BLaER1 treated with 17β-estradiol and CSF1 and Interleukin-3, amounts not matched to agents 10 nM and 100 nM (cell line): ENCODE measurements around the gene BSND.

Experiments used
- H3K27ac ChIP-seq, 11 experiments: shearing (Covaris generic); formaldehyde crosslinking; 2 replicates each; pipeline ENCODE4 v1.8.1; 2022
- H3K27me3 ChIP-seq, 11 experiments: shearing (Covaris generic); formaldehyde crosslinking; 2 replicates each; pipeline ENCODE4 v1.8.1; 2022
- H3K36me3 ChIP-seq, 11 experiments: shearing (Covaris generic); formaldehyde crosslinking; 2 replicates each; pipeline ENCODE4 v1.8.1; 2022
- H3K4me1 ChIP-seq, 10 experiments: shearing (Covaris generic); formaldehyde crosslinking; 2 replicates each; pipeline ENCODE4 v1.8.1; 2022
- H3K4me2 ChIP-seq, 11 experiments: shearing (Covaris generic); formaldehyde crosslinking; 2 replicates each; pipeline ENCODE4 v1.8.1; 2022
- H3K4me3 ChIP-seq, 10 experiments: shearing (Covaris generic); formaldehyde crosslinking; 2 replicates each; pipeline ENCODE4 v1.8.1; 2022
- H3K9ac ChIP-seq, 11 experiments: shearing (Covaris generic); formaldehyde crosslinking; 2 replicates each; pipeline ENCODE4 v1.8.1; 2022
- H3K9me3 ChIP-seq, 11 experiments: shearing (Covaris generic); formaldehyde crosslinking; replicated peaks in 1 of 11; 2 replicates each; pipeline ENCODE4 v1.8.1; 2022
- H4K20me1 ChIP-seq, 11 experiments: shearing (Covaris generic); formaldehyde crosslinking; 2 replicates each; pipeline ENCODE4 v1.8.1; 2022
- Cebpa-rat ChIP-seq, 11 experiments: shearing (Covaris generic); IDR thresholded peaks; 2 replicates each; pipeline ENCODE4 v1.8.1; 2022

The BSND gene

DNA sequence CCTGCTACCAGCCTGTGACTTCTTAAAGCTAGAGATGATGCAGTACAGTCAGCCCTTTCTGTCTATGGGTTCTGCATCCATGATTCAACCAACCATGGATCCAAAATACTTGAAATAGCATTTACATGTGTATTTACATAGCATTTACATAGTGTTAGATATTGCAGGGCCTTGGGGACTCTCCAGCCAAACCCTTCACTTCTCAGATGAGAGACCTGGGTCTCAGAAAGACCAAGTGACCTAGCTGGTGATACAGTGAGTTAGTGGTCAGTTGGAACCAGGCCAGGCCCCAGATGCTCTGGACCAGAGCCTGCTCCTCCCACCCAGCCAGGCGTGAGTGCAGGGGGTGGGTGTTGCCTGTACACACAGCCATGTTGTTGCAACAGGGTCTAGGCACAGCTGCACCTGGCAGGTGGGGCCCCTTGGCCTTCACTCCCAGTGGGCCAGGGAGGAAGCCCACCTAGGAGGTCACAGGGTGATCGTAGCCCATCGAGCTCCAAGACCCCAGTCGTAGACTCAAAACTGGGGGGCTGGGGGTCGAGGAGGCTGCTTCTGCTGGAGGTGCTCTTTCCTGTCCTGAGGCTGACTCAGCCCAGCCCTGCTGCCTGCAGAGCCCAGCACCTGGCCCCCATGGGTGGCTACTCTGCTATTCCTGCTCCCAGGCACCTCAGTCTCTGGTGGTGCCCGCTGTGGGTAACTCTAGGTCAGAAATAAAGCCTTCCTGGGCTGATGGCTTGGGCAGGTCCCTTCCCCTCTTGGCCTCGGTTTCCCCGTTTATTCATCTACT lies 10.6 kb upstream of the BSND start:
- no peaks in the 10 kb centered on the region for H3K4me1 ChIP-seq
- H3K9ac ChIP-seq = no peak overlapping the region
- no peaks in the 10 kb centered on the region for H3K9me3 ChIP-seq
- no peak overlapping the region for H3K4me2 ChIP-seq
- no peak overlapping the region for H3K27ac ChIP-seq
- no peak for TF ChIP-seq Cebpa-rat (IDR thresholded peaks at IDR 0.05)
- H3K4me3 ChIP-seq = no peak overlapping the region
- H4K20me1 ChIP-seq = no peaks in the 10 kb centered on the region
- no peaks in the 10 kb centered on the region for H3K27me3 ChIP-seq
- no peaks in the 10 kb centered on the region for H3K36me3 ChIP-seq

DNA sequence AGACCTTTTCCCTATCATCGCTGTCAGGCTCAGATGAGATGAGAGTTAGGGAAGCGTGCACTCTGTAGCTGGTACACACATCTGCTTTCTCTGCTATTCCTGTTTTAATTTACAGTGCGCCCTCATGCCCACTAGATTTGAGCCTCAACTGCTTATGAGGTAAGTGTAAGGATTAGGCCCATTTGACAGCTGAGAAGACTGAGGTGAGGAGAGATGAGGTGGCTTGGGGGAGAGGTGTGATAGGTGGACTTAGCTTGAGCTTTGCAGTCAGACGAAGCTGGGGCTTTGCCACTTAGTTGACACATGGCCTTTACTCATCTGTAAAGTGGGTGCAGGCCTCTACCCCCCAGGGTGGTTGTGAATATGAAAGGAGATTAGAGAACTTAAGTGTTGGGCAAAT lies 9.8 kb upstream of the BSND start:
- Histone ChIP-seq H4K20me1 (no peaks in the 10 kb centered on the region), H3K27me3 (no peaks in the 10 kb centered on the region), H3K4me1 (no peaks in the 10 kb centered on the region), H3K27ac (no peak overlapping the region), H3K4me3 (no peak overlapping the region), H3K9me3 (no peaks in the 10 kb centered on the region), H3K9ac (no peak overlapping the region), H3K4me2 (no peak overlapping the region), H3K36me3 (no peaks in the 10 kb centered on the region)
- no peak for TF ChIP-seq Cebpa-rat (IDR thresholded peaks at IDR 0.05)

- Histone ChIP-seq H3K36me3 (no peaks in the 10 kb centered on the region), H3K9me3 (no peaks in the 10 kb centered on the region), H3K4me2 (no peak overlapping the region), H3K27me3 (peaks cover 0 to 1% (median 0%) of the 10 kb centered on the region in 11 experiments; a peak in 1 of 22 replicates), H3K4me1 (no peaks in the 10 kb centered on the region), H4K20me1 (no peaks in the 10 kb centered on the region), H3K27ac (no peak overlapping the region), H3K4me3 (no peak overlapping the region), H3K9ac (no peak overlapping the region)
- TF ChIP-seq Cebpa-rat (IDR thresholded peaks at IDR 0.05) = no peak
Measured at GRCh38 chr1:54989473-54989872, 9.3 kb upstream of the BSND start.

GRCh38 chr1:54989968-54990810 lies 8.5 kb upstream of the BSND start:
- Histone ChIP-seq H3K36me3 (no peaks in the 10 kb centered on the region), H3K4me1 (no peaks in the 10 kb centered on the region; a peak in 1 of 20 replicates), H3K27me3 (peaks cover 0 to 8% (median 5%) of the 10 kb centered on the region in 11 experiments; a peak in 15 of 22 replicates), H3K4me3 (no peak overlapping the region), H4K20me1 (no peaks in the 10 kb centered on the region), H3K27ac (no peak overlapping the region), H3K9ac (no peak overlapping the region), H3K9me3 (no peaks in the 10 kb centered on the region), H3K4me2 (no peak overlapping the region)
- no peak for TF ChIP-seq Cebpa-rat (IDR thresholded peaks at IDR 0.05)

DNA sequence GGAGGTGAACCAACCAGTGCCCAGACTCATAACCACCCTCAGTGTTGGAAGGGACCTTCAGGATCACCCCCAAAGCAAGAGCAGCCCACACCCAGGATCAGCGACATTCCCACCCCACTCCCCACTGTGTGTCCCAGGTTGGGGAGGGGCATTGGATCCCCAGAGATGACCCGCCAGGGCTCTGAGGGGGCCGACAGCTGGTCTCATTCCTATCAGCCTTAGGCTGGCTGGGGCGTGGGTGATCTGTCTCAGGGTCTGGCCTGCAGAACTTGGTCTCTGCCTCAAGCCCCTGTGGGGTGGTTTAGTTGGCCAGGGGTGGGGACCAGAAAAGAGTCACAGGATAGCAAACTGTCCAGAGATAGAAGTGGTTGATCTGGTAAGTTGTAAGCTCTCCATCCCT lies 7.8 kb upstream of the BSND start:
- Histone ChIP-seq H3K4me2 (no peak overlapping the region), H3K4me3 (no peak overlapping the region), H3K9me3 (no peaks in the 10 kb centered on the region), H3K9ac (no peak overlapping the region), H3K27ac (no peak overlapping the region), H3K27me3 (peaks cover 5 to 16% (median 12%) of the 10 kb centered on the region in 11 experiments), H3K4me1 (peaks cover 0 to 5% (median 0%) of the 10 kb centered on the region in 10 experiments; a peak in 7 of 20 replicates), H3K36me3 (no peaks in the 10 kb centered on the region), H4K20me1 (no peaks in the 10 kb centered on the region; a peak in 1 of 22 replicates)
- no peak for TF ChIP-seq Cebpa-rat (IDR thresholded peaks at IDR 0.05)

- no peak overlapping the region for H3K4me3 ChIP-seq
- peaks cover 15 to 26% (median 23%) of the 10 kb centered on the region in 11 experiments for H3K27me3 ChIP-seq
- no peak overlapping the region for H3K4me2 ChIP-seq
- no peak overlapping the region for H3K27ac ChIP-seq
- H3K9me3 ChIP-seq = 0 out of 22 replicates have a peak, but pooled peaks cover 0 to 4% (median 0%) of the 10 kb centered on the region in 11 experiments
- no peaks in the 10 kb centered on the region for H3K36me3 ChIP-seq
- no peaks in the 10 kb centered on the region; a peak in 1 of 22 replicates for H4K20me1 ChIP-seq
- no peak for TF ChIP-seq Cebpa-rat (IDR thresholded peaks at IDR 0.05)
- peaks cover 0 to 9% (median 0%) of the 10 kb centered on the region in 10 experiments; a peak in 7 of 20 replicates for H3K4me1 ChIP-seq
- H3K9ac ChIP-seq = no peak overlapping the region
Measured at GRCh38 chr1:54991939-54992338, 6.8 kb upstream of the BSND start.

GRCh38 chr1:54993140-54993539 lies 5.6 kb upstream of the BSND start:
- no peak overlapping the region for H3K9ac ChIP-seq
- peaks cover 0 to 9% (median 0%) of the 10 kb centered on the region in 10 experiments; a peak in 7 of 20 replicates for H3K4me1 ChIP-seq
- no peaks in the 10 kb centered on the region; a peak in 1 of 22 replicates for H4K20me1 ChIP-seq
- H3K27ac ChIP-seq = no peak overlapping the region
- 0 out of 22 replicates have a peak, but pooled peaks cover 0 to 4% (median 0%) of the 10 kb centered on the region in 11 experiments for H3K9me3 ChIP-seq
- H3K4me3 ChIP-seq = no peak overlapping the region
- H3K27me3 ChIP-seq = peaks cover 27 to 38% (median 35%) of the 10 kb centered on the region in 11 experiments
- H3K4me2 ChIP-seq = no peak overlapping the region
- no peak for TF ChIP-seq Cebpa-rat (IDR thresholded peaks at IDR 0.05)
- no peaks in the 10 kb centered on the region for H3K36me3 ChIP-seq

DNA sequence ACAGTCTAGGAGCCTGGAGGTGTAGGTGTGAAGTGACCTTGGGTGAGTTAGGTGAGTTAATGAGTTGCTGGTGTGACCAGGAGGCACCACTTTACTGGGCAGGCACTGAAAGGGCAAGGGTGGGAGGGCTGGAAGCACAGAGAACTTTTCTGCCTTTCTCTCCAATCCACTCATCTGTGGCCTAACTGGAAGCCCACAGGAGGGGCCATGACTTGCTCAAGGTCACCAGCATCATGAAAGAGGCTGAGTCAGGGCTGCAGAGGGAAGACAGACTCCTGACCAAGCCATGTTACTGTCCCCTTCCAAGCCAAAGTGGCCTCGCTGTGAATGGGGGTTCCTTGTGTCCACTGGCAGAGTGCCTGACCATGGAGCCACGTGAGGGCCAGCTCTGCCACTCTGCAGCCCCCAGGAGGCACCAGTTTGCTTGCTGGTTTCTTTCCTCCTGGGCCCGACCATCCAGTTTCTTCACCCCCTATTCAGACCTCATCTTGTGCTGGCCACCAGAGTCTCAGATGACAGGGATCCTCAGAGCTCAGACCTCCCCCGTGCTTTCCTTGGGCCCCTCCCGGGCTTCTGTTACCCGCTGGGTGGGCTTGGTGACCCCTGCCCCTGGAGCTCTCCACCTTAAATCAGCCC lies 4.3 kb upstream of the BSND start:
- Histone ChIP-seq H3K9ac (no peak overlapping the region), H3K4me2 (no peak overlapping the region), H3K4me1 (peaks cover 0 to 9% (median 0%) of the 10 kb centered on the region in 10 experiments; a peak in 7 of 20 replicates), H4K20me1 (no peaks in the 10 kb centered on the region; a peak in 1 of 22 replicates), H3K9me3 (0 out of 22 replicates have a peak, but pooled peaks cover 0 to 4% (median 0%) of the 10 kb centered on the region in 11 experiments), H3K4me3 (no peak overlapping the region), H3K36me3 (no peaks in the 10 kb centered on the region), H3K27me3 (peaks cover 31 to 47% (median 44%) of the 10 kb centered on the region in 11 experiments), H3K27ac (no peak overlapping the region)
- no peak for TF ChIP-seq Cebpa-rat (IDR thresholded peaks at IDR 0.05)
